WI38 (cell line): ENCODE results near the gene SIM1.
A peak's percentile ranks its signal among the peaks of the same experiment; 100 is the strongest.

Source experiments
- H3K4me3 ChIP-seq: 2 replicates; pipeline ENCODE4 v1.5.1; 2011; ENCODE audit warnings: low read depth, mild to moderate bottlenecking, control low read depth, low read length
- TF ChIP-seq, protein P1 (sequence below): IDR thresholded peaks from 2 replicates; pipeline ENCODE4 v1.5.1; 2012; ENCODE audit warnings: low read depth, mild to moderate bottlenecking, control low read depth, low read length

The SIM1 gene

DNA sequence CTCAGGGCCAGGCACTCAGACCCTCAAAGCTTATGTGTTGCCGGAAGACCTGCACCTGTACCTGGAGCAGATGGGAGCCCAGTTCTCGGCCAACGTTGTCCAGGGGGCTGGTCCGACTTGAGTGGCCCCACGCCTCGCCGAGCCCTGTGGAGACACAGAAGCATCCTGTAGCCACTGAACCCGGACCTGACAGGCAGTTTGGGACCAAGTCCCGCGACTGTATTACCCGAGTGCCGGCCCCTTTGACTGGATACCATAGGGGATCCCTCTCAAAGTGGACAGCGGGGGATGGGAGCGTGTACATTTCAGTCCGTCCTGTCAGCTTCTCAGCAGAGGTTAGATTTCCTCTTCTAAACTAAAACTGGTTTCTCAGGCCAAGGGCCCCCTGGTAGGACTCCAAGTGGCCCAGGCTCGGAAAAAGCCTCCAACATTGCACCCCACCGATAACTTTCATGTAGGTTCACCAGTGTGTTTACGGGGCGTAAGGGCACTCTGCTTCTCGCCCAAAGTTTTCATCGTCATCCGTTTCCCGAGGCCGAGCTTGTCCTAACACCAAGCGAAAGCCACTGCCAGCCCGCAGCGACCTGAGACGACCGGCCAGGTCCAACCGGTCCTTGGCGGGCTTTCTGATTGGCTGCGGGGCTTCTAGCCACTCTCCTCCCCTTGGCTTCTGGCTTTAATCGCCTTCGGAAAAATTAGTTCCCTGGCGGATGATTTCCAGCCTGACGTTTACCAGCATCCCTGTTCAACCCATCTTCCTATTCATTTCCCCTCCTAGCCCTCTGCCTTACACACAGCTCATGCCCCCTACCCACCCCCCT is 10.8 kb downstream of the SIM1 start:
- no peak overlapping the region for H3K4me3 ChIP-seq
- TF ChIP-seq, protein P1, sequence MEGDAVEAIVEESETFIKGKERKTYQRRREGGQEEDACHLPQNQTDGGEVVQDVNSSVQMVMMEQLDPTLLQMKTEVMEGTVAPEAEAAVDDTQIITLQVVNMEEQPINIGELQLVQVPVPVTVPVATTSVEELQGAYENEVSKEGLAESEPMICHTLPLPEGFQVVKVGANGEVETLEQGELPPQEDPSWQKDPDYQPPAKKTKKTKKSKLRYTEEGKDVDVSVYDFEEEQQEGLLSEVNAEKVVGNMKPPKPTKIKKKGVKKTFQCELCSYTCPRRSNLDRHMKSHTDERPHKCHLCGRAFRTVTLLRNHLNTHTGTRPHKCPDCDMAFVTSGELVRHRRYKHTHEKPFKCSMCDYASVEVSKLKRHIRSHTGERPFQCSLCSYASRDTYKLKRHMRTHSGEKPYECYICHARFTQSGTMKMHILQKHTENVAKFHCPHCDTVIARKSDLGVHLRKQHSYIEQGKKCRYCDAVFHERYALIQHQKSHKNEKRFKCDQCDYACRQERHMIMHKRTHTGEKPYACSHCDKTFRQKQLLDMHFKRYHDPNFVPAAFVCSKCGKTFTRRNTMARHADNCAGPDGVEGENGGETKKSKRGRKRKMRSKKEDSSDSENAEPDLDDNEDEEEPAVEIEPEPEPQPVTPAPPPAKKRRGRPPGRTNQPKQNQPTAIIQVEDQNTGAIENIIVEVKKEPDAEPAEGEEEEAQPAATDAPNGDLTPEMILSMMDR: no peak

DNA sequence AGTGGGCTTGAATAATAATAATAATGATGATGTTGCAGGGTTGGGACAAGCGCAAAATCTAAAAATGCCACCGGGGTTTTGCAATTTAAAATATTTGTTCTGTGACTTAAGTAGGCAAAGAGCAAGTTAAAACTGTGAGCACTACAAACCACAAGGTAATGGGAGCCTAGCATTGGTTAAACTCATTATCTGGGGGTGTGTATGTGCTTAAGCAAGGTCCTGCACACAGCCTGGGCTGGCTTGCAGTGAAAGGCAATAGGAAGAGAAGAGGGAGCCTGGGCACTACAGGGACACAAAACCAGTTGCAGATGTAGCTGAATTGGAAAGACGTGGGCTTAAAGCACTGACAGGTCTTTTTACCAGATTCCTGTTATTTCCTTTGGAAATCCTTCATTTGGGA is 11.7 kb downstream of the SIM1 start:
- TF ChIP-seq, protein P1: no peak
- no peak overlapping the region for H3K4me3 ChIP-seq

DNA sequence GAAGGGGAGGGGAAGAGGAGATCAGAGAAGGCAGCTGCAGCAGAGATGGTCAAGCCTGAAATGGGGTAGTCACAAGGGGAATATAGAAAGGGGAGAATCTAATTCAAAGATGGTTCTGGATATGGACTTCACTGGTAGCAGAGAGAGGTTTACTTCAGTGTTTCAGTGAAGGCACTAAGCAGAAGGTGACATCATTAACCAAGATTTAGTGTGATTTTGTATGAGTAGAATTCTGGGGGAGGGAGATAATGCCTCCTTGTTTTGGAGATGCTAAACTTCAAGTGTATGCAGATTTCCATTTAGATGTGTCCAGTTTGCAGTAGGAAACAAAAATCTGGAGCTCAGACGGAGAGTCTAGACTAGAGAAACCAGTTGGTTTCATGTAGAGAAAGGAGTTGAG is 13.1 kb downstream of the SIM1 start:
- H3K4me3 ChIP-seq: no peak overlapping the region
- TF ChIP-seq, protein P1: no peak

DNA sequence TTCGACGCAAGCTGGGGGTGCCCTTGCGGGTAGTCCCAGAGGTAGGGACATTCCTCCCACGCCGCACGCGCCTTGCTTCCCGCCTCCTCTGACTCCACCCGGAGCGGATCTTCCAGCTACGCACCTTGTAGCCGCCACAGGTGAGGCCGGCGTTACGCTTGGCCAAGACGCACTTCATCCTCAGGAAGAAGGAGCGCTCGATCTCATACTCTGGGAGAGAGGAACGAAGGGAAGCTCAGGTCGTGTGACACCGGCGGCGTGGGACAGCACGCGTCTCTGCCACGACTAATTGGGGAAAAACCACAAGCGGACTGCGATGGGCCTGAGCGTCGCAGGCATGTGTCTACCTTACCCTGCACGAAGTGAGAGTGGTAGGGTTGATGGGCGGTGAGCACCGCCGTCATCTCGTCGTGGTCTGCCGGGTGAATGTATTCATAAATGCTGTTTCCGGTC is 15.5 kb downstream of the SIM1 start:
- TF ChIP-seq, protein P1: no peak
- no peak overlapping the region for H3K4me3 ChIP-seq

DNA sequence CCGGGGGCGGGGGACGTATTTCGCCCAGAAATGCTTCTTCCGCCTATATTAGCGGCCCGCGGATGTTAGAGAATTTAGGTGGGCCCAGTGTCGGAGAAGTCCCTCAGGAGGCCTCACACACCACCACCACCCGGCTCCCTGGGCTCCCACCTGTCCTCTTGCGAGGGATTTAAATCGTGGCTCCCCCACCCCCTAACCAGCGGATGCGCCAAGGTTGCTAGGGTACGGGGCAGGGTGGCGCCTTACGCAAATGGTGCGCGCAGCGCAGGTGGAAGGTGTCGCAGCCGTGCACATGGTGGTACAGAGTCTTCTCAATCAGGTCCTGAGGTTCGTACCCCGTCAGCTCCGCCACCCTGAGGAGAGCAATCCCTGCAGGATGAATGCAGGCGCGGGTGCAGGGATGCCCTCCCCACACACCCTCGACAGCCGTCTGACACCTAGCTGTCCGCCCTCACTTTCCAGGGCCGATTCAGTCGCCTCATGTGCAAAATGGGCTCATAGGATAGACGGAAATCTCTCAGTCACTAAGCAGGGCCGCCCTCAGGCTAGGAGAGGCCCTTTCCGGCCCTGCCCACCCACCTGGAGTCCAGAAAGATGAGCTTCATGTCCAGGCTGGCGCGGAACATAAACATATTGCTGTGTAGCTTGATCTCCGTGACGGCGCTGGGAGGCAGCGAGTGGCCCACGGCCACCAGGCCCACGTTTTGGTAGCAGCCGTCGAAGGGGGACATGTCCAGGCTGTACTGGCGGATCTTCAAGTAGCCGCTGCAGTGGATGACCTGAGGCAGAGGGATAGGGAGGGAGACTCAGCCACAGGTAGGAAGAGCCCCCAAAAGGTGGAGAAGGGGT is 16.6 kb downstream of the SIM1 start:
- no peak overlapping the region for H3K4me3 ChIP-seq
- TF ChIP-seq, protein P1: no peak

DNA sequence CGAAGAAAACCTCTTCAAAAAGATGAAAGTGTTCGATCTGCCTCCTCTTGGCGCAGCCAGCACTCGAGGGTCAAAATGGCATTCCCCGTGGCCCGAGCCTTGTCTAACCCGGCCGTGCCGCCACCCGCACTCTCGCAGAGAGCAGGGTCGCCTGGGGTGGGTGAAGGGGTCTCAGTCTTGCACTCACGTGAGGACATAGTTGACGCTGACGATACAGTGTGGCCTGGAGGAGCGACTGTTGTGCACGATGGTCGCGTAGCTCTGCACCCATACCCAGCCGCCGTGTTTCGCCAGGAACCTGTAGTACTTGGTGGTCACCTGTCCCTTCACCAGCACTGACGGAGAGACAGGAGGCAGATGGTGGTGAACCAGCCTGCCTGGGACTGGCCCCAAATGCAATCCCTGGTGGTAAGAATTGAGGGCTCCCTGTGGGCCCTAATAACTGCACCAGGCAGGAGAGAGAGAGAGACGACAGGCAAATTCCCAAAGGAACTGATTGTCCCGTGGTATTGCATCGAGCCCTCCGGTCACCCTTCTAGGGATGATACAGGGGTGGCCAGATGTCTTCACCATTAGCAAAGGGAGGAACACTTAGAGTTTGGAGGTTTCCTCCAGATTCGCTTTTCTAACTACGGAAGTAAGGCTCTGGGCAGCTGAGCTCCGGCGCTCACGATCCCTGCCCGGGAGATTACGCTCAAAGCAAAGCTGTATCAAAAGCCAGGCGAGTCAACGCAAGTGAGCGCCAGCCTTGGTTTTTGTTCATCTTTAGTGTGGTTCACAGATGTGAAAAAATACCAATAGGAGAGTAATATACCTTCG is 17.4 kb downstream of the SIM1 start:
- TF ChIP-seq, protein P1: no peak
- peak overlapping the region; percentile 15 for H3K4me3 ChIP-seq
